Esophagus squamous epithelium (tissue), 4 donors: ENCODE data around the gene MST1R.

Experiments used
- POLR2A ChIP-seq, 4 donors: fragments of 450-650 bp; IDR thresholded peaks; one replicate each; pipeline ENCODE4 v1.6.1; 2017; ENCODE audit warnings: antibody characterized with exemption in 4 of 4, mild to moderate bottlenecking in 4 of 4, moderate library complexity in 3 of 4
- TF ChIP-seq, protein P1 (sequence below), 6 experiments: fragments of 450-650 bp in 4 of 6; fragments of 200-600 bp in 2 of 6; sonication (generic) in 2 of 6; IDR thresholded peaks; one replicate each; pipeline ENCODE4 v1.5.1; 2016 to 2019; ENCODE audit warnings: antibody characterized with exemption in 6 of 6, mild to moderate bottlenecking in 4 of 6, moderate library complexity in 4 of 6

DNA sequence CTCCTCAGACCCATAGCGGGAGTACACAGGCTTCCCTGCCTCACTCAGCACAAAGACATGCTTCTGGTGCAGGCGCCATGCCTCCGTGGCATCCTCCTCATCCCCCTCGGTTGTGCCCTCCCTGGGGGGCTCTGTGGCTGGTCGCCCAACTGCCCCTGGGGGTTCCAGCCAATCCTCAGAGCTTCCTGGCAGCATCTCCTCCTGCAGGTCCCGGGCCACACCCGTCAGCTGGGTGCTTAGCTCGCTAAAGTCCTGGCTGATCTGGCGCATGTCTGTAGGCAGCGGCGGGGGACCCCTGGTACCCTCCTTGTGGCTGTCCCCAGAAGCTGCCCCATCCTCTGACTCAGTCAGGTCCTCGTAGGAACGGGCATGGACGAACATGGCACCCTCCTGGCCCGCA, 7.9 kb upstream of the MST1R start:
- TF ChIP-seq, protein P1, sequence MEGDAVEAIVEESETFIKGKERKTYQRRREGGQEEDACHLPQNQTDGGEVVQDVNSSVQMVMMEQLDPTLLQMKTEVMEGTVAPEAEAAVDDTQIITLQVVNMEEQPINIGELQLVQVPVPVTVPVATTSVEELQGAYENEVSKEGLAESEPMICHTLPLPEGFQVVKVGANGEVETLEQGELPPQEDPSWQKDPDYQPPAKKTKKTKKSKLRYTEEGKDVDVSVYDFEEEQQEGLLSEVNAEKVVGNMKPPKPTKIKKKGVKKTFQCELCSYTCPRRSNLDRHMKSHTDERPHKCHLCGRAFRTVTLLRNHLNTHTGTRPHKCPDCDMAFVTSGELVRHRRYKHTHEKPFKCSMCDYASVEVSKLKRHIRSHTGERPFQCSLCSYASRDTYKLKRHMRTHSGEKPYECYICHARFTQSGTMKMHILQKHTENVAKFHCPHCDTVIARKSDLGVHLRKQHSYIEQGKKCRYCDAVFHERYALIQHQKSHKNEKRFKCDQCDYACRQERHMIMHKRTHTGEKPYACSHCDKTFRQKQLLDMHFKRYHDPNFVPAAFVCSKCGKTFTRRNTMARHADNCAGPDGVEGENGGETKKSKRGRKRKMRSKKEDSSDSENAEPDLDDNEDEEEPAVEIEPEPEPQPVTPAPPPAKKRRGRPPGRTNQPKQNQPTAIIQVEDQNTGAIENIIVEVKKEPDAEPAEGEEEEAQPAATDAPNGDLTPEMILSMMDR (IDR thresholded peaks at IDR 0.05), result no peak
- no peak for TF ChIP-seq POLR2A (IDR thresholded peaks at IDR 0.05)
